GM18873 (cell line): ENCODE results near the gene SEZ6L.
"Not testable (repeated sequence)": the region's sequence is repeated elsewhere in the genome, so short reads cannot be mapped to it uniquely, and the experiment has no call there.

Source experiments
- ATAC-seq: cut with Tn5 transposase; IDR thresholded peaks from one replicate; pipeline ENCODE4 v1.9.1; 2021; ENCODE audit warnings: mild to moderate bottlenecking, moderate library complexity, moderate number of reproducible peaks; ENCODE audit not compliant: unreplicated experiment, low FRiP score

The SEZ6L gene

GRCh38 chr22:26367402-26368245, 198.4 kb downstream of the SEZ6L start:
- no peak for ATAC-seq

DNA sequence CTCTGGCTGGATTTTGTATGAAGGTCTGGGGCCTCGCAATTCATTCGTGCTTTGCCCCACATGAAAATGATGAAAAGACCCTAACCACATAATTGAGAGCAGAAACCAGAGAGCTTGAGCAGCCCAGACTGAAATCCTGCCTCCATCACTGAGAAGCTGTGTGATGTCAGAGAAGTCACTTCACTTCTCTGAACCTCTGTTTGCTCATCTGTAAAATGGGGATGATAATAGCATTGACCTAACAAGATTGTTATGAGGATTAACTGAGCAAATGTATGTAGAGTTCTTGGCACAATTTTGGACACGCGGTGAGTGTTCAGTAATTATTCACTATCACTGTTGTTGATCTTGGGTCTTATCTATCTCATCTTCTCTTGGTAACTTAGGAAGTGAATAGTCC, 203.6 kb downstream of the SEZ6L start:
- no peak for ATAC-seq

GRCh38 chr22:26374391-26375026, 205.2 kb downstream of the SEZ6L start:
- ATAC-seq, result no peak

GRCh38 chr22:26377170-26377830, 208.0 kb downstream of the SEZ6L start:
- no peak for ATAC-seq

- no peak for ATAC-seq
Observed at GRCh38 chr22:26380072-26380830, 211.0 kb downstream of the SEZ6L start.

DNA sequence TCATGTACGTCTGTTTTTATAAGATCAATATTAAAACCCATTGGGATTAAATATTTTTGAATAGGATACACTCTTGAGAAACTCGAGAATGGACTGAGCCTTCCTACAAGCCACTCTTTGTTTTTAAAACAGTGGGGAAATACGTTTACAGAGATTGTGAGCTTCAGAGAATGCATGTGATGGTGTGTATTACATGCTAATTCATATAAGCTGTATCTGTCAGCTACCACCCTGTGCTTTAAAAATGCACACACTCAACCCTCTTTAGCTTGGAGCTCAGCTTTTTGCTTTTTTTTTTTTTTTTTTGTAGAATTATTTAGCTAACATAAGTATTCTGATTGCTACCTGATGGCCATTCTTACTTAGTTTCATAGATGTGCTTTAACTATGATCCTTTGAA, 213.5 kb downstream of the SEZ6L start:
- no peak for ATAC-seq

DNA sequence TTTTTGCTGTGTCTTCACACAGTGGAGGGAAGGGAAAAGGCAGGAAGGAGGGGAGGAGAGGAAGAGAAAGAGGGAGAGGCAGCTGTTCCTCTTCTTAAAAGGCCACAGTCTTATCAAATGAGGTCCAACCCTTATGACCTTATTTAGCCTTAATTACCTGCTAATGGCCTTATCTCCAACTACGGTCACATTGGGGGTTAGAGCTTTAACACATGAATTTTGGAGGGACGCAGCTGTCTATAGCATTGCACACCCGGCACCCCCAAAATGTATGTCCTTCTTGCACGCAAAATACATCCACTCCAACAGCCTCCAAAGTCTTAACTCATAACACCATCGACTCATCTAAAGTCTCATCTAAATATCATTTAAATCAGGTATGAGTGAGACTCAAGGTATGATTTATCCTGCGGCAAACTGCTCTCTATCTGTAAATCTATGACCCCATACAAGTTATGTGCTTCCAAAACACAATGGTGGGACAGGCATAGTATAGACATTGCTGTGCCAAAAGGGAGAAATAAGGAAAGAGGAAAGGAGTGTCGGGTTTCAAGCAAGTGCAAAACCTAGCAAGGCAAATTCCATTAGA, 214.8 kb downstream of the SEZ6L start:
- ATAC-seq, result no peak

DNA sequence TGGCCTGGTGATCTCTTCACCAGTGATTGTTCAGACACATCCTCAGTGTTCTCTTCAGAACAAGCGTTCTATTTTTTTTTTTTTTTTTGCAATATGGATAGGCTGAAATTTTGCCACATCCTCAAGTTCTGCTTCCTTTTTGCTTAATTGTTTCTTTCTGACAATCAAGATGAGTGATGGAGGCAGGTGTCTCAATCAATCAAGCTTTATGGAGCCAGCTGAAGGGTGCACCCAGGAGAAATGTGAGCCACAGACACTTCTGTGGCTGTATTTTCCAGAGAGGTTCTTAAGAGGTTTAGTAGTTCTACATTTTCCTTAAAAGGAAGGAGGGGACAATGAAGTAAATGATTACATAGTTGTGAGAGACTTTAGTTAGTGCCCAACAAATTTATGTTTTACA, 215.9 kb downstream of the SEZ6L start:
- ATAC-seq, result no peak

DNA sequence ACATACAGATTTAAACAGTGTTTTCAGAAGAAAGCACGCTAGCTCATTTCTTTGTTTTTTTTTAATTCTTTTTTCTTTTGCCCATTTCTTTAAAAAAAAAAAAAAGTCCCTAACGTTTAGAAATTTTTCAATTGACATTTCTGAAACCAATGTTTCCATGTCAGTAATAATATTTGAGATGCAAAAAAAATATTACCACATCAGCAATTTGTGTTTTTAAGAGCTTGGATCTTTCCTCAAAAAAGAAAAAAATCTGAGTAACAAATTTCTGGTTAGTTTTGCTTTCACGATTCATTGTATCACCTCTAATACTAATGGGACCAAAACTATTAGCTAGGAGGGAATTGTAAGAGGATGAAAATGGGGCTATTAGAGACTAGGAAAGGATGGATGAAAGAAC, 219.9 kb downstream of the SEZ6L start:
- ATAC-seq, result no peak

DNA sequence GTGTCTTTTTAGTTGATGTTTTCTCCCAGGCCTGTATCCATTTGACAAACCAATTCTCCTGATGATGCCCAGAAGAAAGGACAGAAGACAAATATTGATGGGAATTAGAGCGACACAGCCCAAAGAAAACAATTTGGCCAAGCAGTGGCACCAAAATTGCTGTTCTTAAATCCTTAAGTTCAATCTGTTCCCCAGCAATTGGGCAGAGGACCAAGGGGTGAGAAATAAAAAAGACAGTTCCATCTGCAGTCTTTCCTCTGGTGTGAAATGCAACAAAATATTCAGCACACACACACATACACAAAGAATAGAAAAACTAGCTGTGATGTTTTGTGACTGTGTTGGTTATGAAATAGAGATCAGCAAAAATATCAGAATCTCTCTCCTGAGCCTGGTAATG, 221.8 kb downstream of the SEZ6L start:
- ATAC-seq, result no peak

DNA sequence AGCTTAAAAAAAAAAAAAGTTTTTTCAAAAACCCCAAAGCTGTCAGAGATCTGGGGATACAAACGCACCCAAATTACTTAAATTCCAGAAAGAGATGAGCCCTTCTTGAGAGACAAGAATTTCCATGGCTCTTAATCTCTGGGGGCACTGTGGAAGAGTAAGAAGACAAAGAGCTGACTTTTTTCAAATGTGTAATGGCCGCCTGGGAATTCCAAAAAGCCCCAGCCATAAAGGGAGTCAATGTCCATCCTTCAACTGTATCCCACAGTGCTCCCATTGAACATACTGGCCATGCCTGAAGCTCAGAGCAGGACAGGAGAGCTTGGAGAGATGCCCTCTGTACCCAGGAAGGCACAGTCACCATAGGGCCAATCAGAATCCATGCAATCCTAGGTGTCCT, 222.4 kb downstream of the SEZ6L start:
- no peak for ATAC-seq

DNA sequence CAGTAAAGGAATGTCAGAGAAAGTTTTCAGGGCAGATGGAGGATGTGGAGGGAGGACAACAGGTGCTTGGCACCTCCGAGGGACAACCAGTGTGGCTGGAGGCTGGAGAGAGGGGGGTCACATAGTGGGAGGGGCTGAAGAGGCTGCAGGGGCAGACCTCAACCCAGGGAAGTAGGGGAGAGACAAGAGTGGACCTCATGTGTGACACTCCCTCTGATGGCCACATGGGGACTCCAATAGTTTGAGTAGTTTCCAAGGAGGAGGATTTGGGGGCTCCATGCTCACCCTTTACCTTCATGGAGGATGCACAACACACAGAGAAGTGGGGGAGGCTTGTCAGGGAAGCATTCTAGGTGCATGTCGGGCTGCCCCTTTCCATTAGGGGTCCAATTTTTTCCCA, 224.7 kb downstream of the SEZ6L start:
- no peak for ATAC-seq

DNA sequence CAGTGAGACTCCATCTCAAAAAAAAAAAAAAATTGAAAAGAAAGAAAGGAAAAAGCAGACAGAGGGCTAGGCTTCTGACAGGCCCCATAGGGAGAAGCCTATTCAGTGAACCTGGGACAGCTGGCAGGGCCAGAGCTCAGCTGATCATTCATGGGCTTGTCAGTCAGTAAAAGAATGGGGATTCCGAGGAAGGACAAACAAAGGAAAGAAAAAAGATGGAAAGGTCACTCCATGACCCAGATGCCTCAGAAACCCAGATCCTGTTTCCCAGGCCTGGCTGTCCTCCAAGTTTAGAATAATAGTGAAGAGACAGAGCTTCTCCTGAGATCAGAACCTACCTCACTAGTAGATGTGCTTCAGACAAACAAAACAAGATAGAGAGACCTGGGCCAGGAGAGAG, 225.5 kb downstream of the SEZ6L start:
- no peak for ATAC-seq

GRCh38 chr22:26395926-26396325, 226.7 kb downstream of the SEZ6L start:
- no peak for ATAC-seq

DNA sequence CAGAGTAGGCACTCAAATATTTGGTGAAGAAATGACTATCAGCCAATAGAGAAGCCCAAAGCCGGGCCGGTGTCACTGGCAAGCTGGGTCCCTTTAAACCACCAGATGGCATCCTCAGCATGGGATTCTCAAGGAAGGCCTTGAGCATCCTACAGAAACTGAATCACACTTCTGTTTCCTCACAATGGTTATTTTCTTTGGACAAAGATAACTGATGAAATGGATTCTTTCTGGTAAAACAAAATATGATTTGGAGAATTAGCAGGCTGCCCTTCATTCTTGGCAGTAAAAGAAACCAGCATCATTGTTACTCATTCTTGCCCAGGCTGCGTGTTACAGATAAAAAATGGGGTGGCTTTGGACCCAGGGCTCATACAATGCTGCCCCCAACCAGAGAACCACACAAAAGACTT, 229.5 kb downstream of the SEZ6L start:
- no peak for ATAC-seq

DNA sequence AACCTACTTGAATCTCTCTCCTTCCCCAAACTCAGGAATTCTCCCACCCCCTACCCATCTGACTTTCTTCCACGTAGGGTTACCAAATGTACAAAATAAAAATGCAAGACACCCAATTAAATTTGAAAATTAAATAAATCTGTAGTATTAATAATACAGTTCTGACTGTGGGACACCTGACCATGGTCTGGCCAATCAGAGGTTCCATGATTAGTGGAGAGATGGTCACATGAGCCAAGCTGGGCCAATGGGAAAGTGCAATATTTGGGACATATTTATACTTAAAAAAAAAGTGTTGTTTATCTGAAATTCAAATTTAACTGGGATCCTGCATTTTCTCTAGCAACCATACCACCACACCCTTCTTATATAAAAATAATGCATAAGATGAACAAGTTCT, 230.0 kb downstream of the SEZ6L start:
- no peak for ATAC-seq

DNA sequence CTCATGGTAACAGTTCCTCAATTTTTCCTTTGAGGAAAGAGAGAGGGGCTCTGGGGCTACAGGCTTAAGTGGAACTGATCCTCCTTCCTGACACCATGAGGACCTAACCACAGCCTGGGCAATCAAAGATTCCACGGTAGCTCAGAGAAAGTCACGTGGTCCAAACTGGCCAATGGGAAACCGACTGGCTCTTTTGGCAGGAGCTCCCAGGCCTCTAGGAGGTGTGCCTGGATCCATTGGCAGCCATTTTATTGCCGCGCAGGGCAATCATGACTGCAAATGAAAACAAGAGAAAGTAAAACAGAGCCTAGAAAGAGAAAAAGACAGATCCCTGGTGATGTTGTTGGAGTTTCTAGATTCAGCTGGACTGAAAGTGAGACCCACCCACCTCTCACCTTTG, 232.5 kb downstream of the SEZ6L start:
- no peak for ATAC-seq

GRCh38 chr22:26404851-26405421, 235.7 kb downstream of the SEZ6L start:
- ATAC-seq, result no peak

- no peak for ATAC-seq
Observed at GRCh38 chr22:26406118-26406517, 236.9 kb downstream of the SEZ6L start.

DNA sequence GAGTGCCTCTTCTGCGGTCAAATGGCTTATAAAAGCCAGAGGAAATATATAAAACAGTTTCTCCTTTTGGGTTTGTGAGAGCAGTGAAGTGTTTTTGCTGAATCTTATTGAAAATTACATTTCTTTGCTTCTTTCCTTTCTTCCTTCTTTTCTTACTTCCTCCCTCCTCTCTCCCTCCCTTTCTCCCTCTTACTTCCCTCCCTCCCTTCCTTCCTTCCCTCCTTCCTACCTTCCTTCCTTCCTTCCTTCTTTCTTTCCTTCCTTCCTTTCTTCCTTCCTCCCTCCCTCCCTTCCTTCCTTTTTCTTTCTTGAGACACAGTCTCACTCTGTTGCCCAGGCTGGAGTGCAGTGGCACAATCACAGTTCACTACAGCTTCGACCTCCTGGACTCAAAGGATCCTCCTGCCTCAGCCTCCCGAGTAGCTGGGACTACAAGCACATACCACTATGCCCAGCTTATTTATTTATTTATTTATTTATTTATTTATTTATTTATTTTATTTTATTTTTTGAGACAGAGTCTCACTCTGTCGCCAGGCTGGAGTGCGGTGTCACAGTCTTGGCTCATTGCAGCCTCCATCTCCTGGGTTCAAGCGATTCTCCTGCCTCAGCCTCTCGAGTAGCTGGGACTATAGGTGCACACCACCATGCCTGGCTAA, 239.4 kb downstream of the SEZ6L start:
- not testable (repeated sequence) for ATAC-seq
